Keratinocyte (primary cell): ENCODE data around the gene AATF. TPM values are rescaled to one million over a fixed set of nuclear protein-coding genes. Genes with fewer than 3 reads are reported as not detected.

Source experiments
- DNase-seq: peaks from one replicate; pipeline ENCODE4 v3.0.0-alpha.2; 2011; ENCODE audit warnings: low read depth, missing footprints, low spot score
- FAIRE-seq: peaks from 2 replicates; lab custom pipeline; 2011; peaks lifted over from hg19 to GRCh38; lab: Jason Lieb, UNC
- H2AFZ ChIP-seq: 2 replicates; pipeline ENCODE4 v1.6.0; 2012; ENCODE audit warnings: low read length, control low read depth, inconsistent platforms; ENCODE audit not compliant: control insufficient read depth
- H3K27ac ChIP-seq: 2 replicates; pipeline ENCODE4 v1.5.1; 2011; ENCODE audit warnings: low read length; ENCODE audit not compliant: control insufficient read depth, insufficient read depth
- H3K27me3 ChIP-seq: 3 replicates; pipeline ENCODE4 v1.6.0; 2011; ENCODE audit warnings: low read length; ENCODE audit not compliant: control insufficient read depth, insufficient read depth; ENCODE audit errors: extremely low read depth
- H3K36me3 ChIP-seq, 2 experiments: 2 replicates in 1 of 2; 3 replicates in 1 of 2; pipeline ENCODE4 v1.5.1; 2011; ENCODE audit warnings: low read length in 2 of 2, mild to moderate bottlenecking in 1 of 2; ENCODE audit not compliant: control insufficient read depth in 2 of 2, insufficient read depth in 2 of 2; ENCODE audit errors: extremely low read depth in 1 of 2
- H3K4me1 ChIP-seq: 3 replicates; pipeline ENCODE4 v1.5.1; 2011; ENCODE audit warnings: low read length; ENCODE audit not compliant: control insufficient read depth, insufficient read depth; ENCODE audit errors: extremely low read depth
- H3K4me2 ChIP-seq: 3 replicates; pipeline ENCODE4 v1.6.0; 2011; ENCODE audit warnings: low read depth, low read length; ENCODE audit not compliant: control insufficient read depth, insufficient read depth; ENCODE audit errors: extremely low read depth
- H3K4me3 ChIP-seq, 3 experiments: fragments of 200-600 bp in 1 of 3; sonication (generic) in 1 of 3; 2 replicates in 2 of 3; 3 replicates in 1 of 3; pipeline ENCODE4 v1.5.1; 2011 to 2016; ENCODE audit warnings: low read length in 3 of 3, mild to moderate bottlenecking in 3 of 3, control low read depth in 2 of 3, inconsistent platforms in 1 of 3, low read depth in 1 of 3, mixed read lengths in 1 of 3, mixed run types in 1 of 3, moderate library complexity in 1 of 3; ENCODE audit not compliant: control insufficient read depth in 2 of 3, insufficient read depth in 2 of 3; ENCODE audit errors: extremely low read depth in 1 of 3
- H3K79me2 ChIP-seq: 2 replicates; pipeline ENCODE4 v1.6.0; 2012; ENCODE audit warnings: low read length; ENCODE audit not compliant: control insufficient read depth, insufficient read depth
- H3K9ac ChIP-seq: 3 replicates; pipeline ENCODE4 v1.6.0; 2011; ENCODE audit warnings: low read length; ENCODE audit not compliant: control insufficient read depth, insufficient read depth; ENCODE audit errors: extremely low read depth
- H3K9me1 ChIP-seq: 3 replicates; pipeline ENCODE4 v1.6.0; 2011; ENCODE audit warnings: low read length; ENCODE audit not compliant: control insufficient read depth, insufficient read depth; ENCODE audit errors: extremely low read depth
- H3K9me3 ChIP-seq: 2 replicates; pipeline ENCODE4 v1.5.1; 2012; ENCODE audit warnings: low read depth, low read length; ENCODE audit not compliant: control insufficient read depth
- H4K20me1 ChIP-seq: 3 replicates; pipeline ENCODE4 v1.6.0; 2011; ENCODE audit warnings: low read length; ENCODE audit not compliant: control insufficient read depth, insufficient read depth; ENCODE audit errors: extremely low read depth
- EZH2 ChIP-seq: IDR thresholded peaks from one replicate; pipeline ENCODE4 v1.6.1; 2012; ENCODE audit warnings: inconsistent platforms, mild to moderate bottlenecking, low read length, moderate library complexity
- dilution Hi-C: fragments of 300-500 bp; cut with MboI; formaldehyde crosslinking; loops from one replicate; pipeline ENCODE4 v1.7.0; 2020; ENCODE audit warnings: low sequenced_read_pairs; ENCODE audit not compliant: extremely low pct_ligation_motif_present
- polyA plus RNA-seq, 5 experiments: library from polyadenylated mRNA; depleted of rRNA in 3 of 5; stranded (reverse) in 3 of 5; stranded (forward) in 1 of 5; unstranded in 1 of 5; fragments of >200 nt; gene quantifications; 1 replicate in 1 of 5; 2 replicates in 3 of 5; 3 replicates in 1 of 5; pipeline versions ENCODE4 v1.2.1 to v1.2.3, GENCODE V29; 2011 to 2012; ENCODE audit warnings: missing spikeins in 2 of 5, low read depth in 1 of 5, low replicate concordance in 1 of 5
- TF ChIP-seq, protein P1 (sequence below), 3 experiments: IDR thresholded peaks in 1 of 3; conservative IDR thresholded peaks in 1 of 3; optimal IDR thresholded peaks in 1 of 3; 2 replicates in 2 of 3; 3 replicates in 1 of 3; pipeline versions ENCODE3 to v1.5.1; 2011; ENCODE audit warnings: low read length in 3 of 3, mild to moderate bottlenecking in 3 of 3, moderate library complexity in 2 of 3, control low read depth in 1 of 3, inconsistent platforms in 1 of 3; ENCODE audit not compliant: insufficient read depth in 2 of 3; ENCODE audit errors: extremely low read depth in 1 of 3

Gene AATF
- polyA plus RNA-seq, 1 donor (not counting 4 experiments of a cell fraction or from before 2014, with no cell fraction given): 30.4 TPM

DNA sequence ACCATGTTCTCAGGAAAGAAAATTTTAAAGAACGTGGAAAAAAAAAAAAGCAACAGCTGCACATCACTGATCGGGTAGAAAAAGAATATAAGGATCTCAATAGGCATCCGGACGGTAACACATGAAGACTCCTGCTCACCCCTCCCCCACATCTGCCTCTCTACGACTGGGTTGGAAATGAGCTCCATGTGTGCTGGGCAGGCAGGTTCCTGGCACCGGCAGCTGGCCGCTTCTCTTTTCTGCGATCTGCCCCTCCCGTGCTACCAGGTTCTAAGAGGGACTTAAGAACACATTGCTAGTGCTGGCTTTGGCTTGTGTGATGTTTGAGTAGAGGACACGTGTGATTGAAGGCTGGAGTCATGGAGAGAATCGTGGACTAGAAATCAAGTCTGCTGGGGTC, 115.5 kb downstream of the AATF start:
- dilution Hi-C loops: no loop called here

DNA sequence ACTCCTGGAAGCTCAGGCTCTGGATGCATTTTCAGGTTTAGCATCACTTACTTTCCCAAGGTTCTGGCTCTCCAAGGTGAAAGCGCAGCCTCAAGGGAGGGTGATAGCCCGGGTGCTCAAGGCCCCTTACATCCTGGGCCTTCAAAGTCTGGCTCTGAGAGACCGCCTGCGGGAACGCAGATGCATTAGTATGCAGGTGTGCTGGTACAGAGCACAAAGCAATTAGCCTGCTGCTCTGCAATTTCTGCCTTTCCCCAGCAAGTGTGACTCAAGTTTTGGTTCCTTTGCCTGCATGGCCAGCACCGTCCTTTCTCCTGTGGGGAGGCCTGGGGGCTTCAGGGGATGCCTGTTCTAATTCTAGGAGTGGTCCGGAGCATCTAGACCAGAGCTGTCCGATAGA, 116.2 kb downstream of the AATF start:
- TF ChIP-seq EZH2: no peak
- TF ChIP-seq, protein P1, sequence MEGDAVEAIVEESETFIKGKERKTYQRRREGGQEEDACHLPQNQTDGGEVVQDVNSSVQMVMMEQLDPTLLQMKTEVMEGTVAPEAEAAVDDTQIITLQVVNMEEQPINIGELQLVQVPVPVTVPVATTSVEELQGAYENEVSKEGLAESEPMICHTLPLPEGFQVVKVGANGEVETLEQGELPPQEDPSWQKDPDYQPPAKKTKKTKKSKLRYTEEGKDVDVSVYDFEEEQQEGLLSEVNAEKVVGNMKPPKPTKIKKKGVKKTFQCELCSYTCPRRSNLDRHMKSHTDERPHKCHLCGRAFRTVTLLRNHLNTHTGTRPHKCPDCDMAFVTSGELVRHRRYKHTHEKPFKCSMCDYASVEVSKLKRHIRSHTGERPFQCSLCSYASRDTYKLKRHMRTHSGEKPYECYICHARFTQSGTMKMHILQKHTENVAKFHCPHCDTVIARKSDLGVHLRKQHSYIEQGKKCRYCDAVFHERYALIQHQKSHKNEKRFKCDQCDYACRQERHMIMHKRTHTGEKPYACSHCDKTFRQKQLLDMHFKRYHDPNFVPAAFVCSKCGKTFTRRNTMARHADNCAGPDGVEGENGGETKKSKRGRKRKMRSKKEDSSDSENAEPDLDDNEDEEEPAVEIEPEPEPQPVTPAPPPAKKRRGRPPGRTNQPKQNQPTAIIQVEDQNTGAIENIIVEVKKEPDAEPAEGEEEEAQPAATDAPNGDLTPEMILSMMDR (optimal IDR thresholded peaks at IDR 0.05 in 1 of 3, IDR thresholded peaks at IDR 0.05 in 1 of 3, conservative IDR thresholded peaks at IDR 0.05 in 1 of 3; ENCODE audit: extremely low read depth in 1 of 3, insufficient read depth in 2 of 3, low read length in 3 of 3): no peak
- Histone ChIP-seq H3K4me1 (peaks cover 12% of the 10 kb centered on the region), H3K9ac (no peak overlapping the region), H2AFZ (no peak overlapping the region), H3K79me2 (no peaks in the 10 kb centered on the region), H3K4me3 (no peak overlapping the region), H3K36me3 (no peaks in the 10 kb centered on the region), H3K9me1 (no peaks in the 10 kb centered on the region), H3K9me3 (no peaks in the 10 kb centered on the region), H4K20me1 (no peaks in the 10 kb centered on the region), H3K27ac (no peak overlapping the region), H3K27me3 (peaks cover 34% of the 10 kb centered on the region), H3K4me2 (no peak overlapping the region)
- dilution Hi-C loops: no loop called here
- DNase-seq (no peak), FAIRE-seq (no peak)

More for the DNA sequence above, 115.5 kb downstream of the AATF start:
- H3K9me1 ChIP-seq: no peaks in the 10 kb centered on the region
- H3K4me3 ChIP-seq: no peak overlapping the region
- no peaks in the 10 kb centered on the region for H4K20me1 ChIP-seq
- H3K79me2 ChIP-seq: no peaks in the 10 kb centered on the region
- peaks cover 34% of the 10 kb centered on the region for H3K27me3 ChIP-seq
- H3K9me3 ChIP-seq: no peaks in the 10 kb centered on the region
- H3K9ac ChIP-seq: no peak overlapping the region
- no peaks in the 10 kb centered on the region for H3K36me3 ChIP-seq
- H3K4me2 ChIP-seq: no peak overlapping the region
- H3K27ac ChIP-seq: no peak overlapping the region
- no peak for FAIRE-seq
- H2AFZ ChIP-seq: no peak overlapping the region
- DNase-seq: no peak
- peaks cover 12% of the 10 kb centered on the region for H3K4me1 ChIP-seq
- TF ChIP-seq, protein P1 (optimal IDR thresholded peaks at IDR 0.05 in 1 of 3, IDR thresholded peaks at IDR 0.05 in 1 of 3, conservative IDR thresholded peaks at IDR 0.05 in 1 of 3; ENCODE audit: extremely low read depth in 1 of 3, insufficient read depth in 2 of 3, low read length in 3 of 3): no peak
- TF ChIP-seq EZH2: no peak
